ENCODE results near the gene BCL7A.
A peak's percentile ranks its signal among the peaks of the same experiment; 100 is the strongest.

BCL7A gene

DNA sequence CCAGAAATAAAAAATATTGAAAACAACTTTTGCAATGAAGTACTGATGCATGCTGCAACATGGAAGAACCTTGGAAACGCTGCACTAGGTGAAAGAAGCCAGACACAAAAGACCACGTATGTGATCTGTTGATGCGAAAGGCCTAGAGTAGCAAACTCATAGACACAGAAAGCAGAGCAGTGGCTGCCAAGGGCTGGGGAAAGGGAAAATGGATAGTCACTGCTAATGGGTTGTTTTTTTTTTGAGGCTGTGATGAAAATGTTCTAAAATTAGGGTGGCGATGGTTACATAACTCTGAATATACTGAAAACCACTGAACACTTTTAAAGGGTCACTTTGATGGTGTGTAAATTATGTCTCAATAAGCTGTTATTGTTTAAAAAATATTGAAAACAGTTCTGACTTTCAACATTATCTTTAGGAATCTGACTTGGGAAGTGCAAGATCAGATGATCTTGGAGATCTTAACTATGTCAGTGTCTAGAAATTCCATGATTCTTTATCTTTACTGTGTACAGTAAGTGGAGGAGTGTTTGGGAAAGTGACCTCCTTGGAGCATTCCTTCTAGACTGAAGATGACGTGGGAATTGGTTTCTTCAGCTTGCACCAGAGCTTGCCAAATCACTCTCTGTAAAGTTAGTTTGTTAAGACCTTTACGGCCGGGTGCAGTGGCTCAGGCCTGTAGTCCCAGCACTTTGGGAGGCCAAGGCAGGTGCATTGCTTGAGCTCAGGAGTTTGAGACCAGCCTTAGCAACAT is 69.3 kb downstream of the BCL7A start:
- TF ChIP-seq, protein P1, sequence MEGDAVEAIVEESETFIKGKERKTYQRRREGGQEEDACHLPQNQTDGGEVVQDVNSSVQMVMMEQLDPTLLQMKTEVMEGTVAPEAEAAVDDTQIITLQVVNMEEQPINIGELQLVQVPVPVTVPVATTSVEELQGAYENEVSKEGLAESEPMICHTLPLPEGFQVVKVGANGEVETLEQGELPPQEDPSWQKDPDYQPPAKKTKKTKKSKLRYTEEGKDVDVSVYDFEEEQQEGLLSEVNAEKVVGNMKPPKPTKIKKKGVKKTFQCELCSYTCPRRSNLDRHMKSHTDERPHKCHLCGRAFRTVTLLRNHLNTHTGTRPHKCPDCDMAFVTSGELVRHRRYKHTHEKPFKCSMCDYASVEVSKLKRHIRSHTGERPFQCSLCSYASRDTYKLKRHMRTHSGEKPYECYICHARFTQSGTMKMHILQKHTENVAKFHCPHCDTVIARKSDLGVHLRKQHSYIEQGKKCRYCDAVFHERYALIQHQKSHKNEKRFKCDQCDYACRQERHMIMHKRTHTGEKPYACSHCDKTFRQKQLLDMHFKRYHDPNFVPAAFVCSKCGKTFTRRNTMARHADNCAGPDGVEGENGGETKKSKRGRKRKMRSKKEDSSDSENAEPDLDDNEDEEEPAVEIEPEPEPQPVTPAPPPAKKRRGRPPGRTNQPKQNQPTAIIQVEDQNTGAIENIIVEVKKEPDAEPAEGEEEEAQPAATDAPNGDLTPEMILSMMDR (IDR thresholded peaks at IDR 0.05; ENCODE audit: insufficient read depth, low read length, missing control alignments), result no peak
- POLR2A ChIA-PET, result interaction anchor here (0.6 to 3.1 kb wide), 6 partner anchors 10 to 202 kb away, joined by 3 to 25 read pairs (median 4); partner anchors contain the start of genes MLXIP and PSMD9
- DNase-seq (ENCODE audit: low read depth, low spot score), result peak; percentile 94
- no peak overlapping the region for H3K4me3 ChIP-seq (ENCODE audit: low read depth, low read length)
- CTCF ChIA-PET, result interaction anchor here (1.0 to 1.7 kb wide), 4 partner anchors 11 to 36 kb away, joined by 3 to 9 read pairs (median 4); no protein-coding TSS in a partner anchor

GRCh38 chr12:122093098-122093883 is 71.6 kb downstream of the BCL7A start:
- CTCF ChIA-PET, result no interaction called here
- H3K4me3 ChIP-seq (ENCODE audit: low read depth, low read length), result no peak overlapping the region
- POLR2A ChIA-PET, result no interaction called here
- DNase-seq (ENCODE audit: low read depth, low spot score), result no peak
- TF ChIP-seq, protein P1 (IDR thresholded peaks at IDR 0.05; ENCODE audit: insufficient read depth, low read length, missing control alignments), result no peak

GRCh38 chr12:122094137-122094734 is 72.6 kb downstream of the BCL7A start:
- ChIA-PET POLR2A (no interaction called here), CTCF (no interaction called here)
- DNase-seq (ENCODE audit: low read depth, low spot score), result no peak
- H3K4me3 ChIP-seq (ENCODE audit: low read depth, low read length), result no peak overlapping the region
- TF ChIP-seq, protein P1 (IDR thresholded peaks at IDR 0.05; ENCODE audit: insufficient read depth, low read length, missing control alignments), result no peak

DNA sequence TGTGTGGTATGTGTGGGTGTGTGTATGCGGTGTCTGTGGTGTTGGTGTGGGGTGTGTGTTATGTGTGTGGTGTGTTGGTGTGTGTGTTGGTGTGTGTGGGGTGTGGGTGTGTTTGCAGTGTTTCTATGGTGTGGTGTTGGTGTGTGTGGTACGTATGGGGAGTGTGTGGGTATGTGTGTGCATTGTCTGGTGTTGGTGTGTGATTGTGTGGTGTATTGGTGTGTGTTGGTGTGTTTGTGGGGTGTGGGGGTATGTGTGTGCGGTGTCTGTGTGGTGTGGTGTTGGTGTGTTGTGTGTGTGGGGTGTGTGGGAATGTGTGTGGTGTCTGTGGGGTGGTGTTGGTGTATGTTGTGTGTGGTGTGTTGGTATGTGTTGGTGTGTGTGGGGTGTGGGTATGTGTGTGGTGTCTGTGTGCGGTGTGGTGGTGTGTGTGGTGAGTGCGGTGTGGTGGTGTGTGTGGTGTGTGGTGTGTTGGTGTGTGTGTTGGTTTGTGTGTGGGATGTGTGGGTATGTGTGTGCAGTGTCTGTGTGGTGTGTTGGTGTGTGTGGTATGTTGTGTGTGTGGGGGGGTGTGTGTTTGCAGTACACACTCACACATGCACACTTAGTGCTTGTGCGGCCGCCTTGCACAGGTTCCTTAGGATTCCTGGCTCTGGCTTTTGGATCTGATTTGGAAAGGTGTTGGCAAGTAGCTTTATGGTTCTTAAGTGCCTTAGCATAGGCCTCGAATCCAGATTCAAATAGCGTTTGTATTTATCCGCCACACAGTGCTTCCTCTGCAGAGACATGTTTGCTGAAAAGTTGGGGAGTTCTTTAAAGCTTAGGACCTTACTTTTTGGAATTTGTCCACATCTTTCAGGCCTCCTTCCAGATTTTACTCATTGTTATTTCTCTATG is 73.3 kb downstream of the BCL7A start:
- TF ChIP-seq, protein P1 (IDR thresholded peaks at IDR 0.05; ENCODE audit: insufficient read depth, low read length, missing control alignments), result no peak
- ChIA-PET CTCF (interaction anchor here (1.0 to 4.3 kb wide), 4 partner anchors 12 to 41 kb away, joined by 3 to 33 read pairs (median 8); no protein-coding TSS in a partner anchor), POLR2A (interaction anchor here (0.8 kb wide), 1 partner anchor 13 kb away, joined by 7 read pairs; no protein-coding TSS in a partner anchor)
- no peak for DNase-seq (ENCODE audit: low read depth, low spot score)
- no peak overlapping the region for H3K4me3 ChIP-seq (ENCODE audit: low read depth, low read length)

DNA sequence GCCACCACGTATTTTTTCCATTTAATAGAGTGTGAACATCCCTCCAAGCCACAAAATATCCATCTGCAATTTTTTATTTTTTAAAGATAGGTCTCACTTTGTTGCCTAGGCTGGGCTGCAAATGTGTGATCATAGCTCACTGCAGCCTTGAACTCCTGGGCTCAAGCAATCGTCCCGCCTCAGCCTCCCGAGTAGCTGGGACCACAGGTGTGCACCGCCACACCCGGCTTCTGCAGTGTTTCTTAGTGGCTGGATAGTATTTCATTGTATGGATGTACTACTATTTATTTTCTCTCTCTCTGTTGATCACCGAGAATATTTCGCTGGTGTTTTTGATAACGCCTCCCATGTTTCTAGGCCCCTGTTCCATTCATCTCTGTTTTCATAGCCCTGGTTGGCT is 74.3 kb downstream of the BCL7A start:
- ChIA-PET POLR2A (interaction anchor here (0.8 kb wide), 1 partner anchor 14 kb away, joined by 7 read pairs; no protein-coding TSS in a partner anchor), CTCF (interaction anchor here (1.0 to 4.3 kb wide), 10 partner anchors 8 to 96 kb away, joined by 3 to 33 read pairs (median 6); no protein-coding TSS in a partner anchor)
- no peak overlapping the region for H3K4me3 ChIP-seq (ENCODE audit: low read depth, low read length)
- TF ChIP-seq, protein P1 (IDR thresholded peaks at IDR 0.05; ENCODE audit: insufficient read depth, low read length, missing control alignments), result no peak
- no peak for DNase-seq (ENCODE audit: low read depth, low spot score)
